Right ventricle myocardium superior (tissue), 1 donor: ENCODE measurements around the gene CHCHD6. TPM values are rescaled to one million over a fixed set of nuclear protein-coding genes. Genes with fewer than 3 reads are reported as not detected.

Source experiments
- ATAC-seq: fragments of 200-7000 bp; cut with Tn5 transposase; one replicate; pipeline ENCODE4 v1.9.1; 2020; ENCODE audit warnings: mild to moderate bottlenecking; ENCODE audit not compliant: poor library complexity
- DNase-seq: peaks from one replicate; pipeline ENCODE4 v3.0.0-alpha.2; 2020
- intact Hi-C: fragments of 100-400 bp; cut with DNase I; formaldehyde crosslinking; loops from one replicate; pipeline ENCODE4 v1.11.2; 2022
- long read RNA-seq: library from polyadenylated mRNA; unstranded; transcript quantifications from one replicate; pipeline ENCODE4 v2.0.0, GENCODE V29; 2021
- total RNA-seq: library from RNA; stranded (reverse); fragmentation: NEBNext Ultra II Directional; extraction: Animal tissue kit (Norgen Biotek cat#: 25700); gene quantifications from one replicate; pipeline ENCODE4 v1.2.1, GENCODE V29; 2021
- donor health status: DM: no; HTN: yes; CAD: no; lungs with severe emphysema.

Gene CHCHD6, protein sequence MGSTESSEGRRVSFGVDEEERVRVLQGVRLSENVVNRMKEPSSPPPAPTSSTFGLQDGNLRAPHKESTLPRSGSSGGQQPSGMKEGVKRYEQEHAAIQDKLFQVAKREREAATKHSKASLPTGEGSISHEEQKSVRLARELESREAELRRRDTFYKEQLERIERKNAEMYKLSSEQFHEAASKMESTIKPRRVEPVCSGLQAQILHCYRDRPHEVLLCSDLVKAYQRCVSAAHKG
- 8.3 TPM for total RNA-seq
- long read RNA-seq, transcript CHCHD6-201 (8 exons, 1,006 nt) = major isoform, 9 of 14 reads
- long read RNA-seq, partial matches to known transcripts = 0 of 14 reads
- long read RNA-seq, other reads (novel, unspliced or antisense) = 5 of 14 reads

DNA sequence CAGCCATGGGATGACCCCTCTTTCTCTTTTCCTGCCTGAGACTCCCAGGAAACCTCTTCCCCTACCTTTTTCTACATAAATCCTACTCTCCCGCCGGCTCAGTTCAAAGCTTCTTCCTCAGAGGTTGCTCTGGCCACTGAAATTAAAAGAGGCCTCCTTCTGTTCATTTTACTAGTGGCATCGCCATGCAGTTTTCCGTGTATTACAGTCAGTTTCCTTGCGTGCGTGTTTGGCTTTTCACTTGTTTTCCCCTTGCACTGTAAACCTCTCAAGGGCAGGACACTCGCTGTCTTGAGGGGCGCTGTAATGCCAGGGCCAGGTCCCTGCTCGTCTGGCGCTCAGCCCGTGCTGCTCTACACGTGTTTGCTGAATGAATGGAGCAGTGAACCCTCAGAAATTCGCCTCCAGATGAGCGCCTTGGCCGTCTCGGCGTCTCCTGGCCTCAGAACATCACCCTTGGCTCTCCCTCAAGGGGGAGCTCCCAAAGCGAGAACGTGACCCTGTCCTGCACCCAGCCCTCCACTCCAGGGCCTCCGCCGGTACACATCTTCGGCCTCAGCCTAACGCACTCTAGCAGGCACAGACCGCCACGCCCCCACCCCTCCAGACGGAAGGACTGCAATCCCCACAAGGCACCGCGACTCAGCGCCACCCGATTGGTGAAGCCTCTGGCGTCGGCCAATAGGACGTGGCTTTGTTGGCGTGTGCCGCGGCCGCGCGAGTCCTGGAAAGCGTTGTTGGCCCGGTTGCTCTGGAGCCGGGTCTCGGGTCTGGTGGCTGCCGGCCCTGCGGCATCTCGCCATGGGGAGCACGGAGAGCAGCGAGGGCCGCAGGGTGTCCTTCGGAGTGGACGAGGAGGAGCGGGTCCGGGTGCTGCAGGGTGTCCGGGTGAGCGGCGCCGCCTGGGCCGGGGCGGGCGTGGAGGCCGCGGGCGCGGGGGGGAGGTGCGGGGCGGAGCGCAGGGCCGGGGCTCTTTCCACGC, at the start of gene CHCHD6:
TSS of gene CHCHD6 (plus strand) at position 729 of the 982 bp plus-strand sequence. CDS start at position 802, 73 bp downstream.
- DNase-seq (peak; percentile 98), ATAC-seq (peak; percentile 100)
- intact Hi-C loops = no loop called here

DNA sequence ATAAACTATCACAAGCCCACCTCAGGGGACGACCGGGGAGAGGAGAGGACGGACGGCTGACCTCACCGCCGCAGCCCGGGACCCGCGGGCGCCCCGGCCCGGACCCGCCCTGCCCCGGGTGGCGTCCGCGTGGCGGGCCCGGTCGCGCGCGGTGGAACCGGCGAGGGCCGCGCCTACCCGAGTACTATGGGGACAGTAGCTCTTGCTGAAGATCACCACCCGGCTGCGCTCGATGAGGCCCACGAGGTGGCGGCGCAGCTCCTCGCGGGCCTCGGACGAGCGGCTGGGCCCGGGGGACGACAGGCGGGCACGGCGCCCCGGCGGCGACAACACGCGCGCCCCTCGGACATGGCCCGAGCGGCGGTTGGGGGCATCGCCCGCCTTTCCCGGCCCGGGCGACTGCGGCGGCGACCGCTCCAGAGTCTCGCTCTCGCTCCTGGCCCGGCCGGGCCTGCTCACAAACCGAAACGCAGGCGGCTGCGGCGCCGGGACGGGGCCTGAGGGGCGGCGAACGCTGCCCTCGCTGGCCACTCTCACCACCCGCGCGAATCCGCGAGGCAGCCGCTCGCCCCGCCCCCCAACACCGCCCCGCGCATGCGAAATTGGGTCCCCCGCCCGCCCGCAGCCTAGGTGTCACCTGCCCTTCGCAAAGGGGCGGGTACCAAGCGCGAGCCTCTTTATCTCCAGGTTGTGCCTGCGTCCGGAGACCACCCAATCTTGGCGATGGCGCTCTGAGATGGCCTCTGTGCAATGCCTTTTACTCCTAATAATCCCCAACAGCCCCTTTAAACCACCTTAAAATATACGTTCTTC, 49.3 kb upstream of the CHCHD6 start, which contains the start of gene TXNRD3:
TSS of gene TXNRD3 (minus strand) at position 554 of the 813 bp plus-strand sequence.
- peak; percentile 98 for ATAC-seq
- DNase-seq = peak; percentile 90
- intact Hi-C loops = no loop called here

DNA sequence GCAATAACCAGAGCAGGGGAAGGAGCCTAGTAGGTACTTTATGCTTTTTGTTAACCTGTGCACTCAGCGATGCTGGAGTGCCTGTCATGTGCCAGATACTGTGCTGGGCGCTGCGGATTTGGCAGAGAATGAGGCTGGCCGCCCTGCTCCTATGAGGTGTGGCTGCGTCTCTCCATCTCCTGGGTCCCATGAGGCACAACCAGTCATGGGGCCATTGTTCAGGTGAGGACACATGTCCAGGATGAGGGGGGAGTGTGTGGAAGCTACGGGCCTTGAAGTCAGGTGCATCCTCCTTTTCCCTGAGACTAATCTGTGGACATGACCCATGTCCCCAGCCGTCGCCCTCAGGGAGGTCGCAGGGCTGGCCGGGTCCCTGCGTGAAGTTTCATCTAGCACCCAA, 48.2 kb upstream of the CHCHD6 start:
- no peak for ATAC-seq
- no peak for DNase-seq
- intact Hi-C loops = no loop called here

DNA sequence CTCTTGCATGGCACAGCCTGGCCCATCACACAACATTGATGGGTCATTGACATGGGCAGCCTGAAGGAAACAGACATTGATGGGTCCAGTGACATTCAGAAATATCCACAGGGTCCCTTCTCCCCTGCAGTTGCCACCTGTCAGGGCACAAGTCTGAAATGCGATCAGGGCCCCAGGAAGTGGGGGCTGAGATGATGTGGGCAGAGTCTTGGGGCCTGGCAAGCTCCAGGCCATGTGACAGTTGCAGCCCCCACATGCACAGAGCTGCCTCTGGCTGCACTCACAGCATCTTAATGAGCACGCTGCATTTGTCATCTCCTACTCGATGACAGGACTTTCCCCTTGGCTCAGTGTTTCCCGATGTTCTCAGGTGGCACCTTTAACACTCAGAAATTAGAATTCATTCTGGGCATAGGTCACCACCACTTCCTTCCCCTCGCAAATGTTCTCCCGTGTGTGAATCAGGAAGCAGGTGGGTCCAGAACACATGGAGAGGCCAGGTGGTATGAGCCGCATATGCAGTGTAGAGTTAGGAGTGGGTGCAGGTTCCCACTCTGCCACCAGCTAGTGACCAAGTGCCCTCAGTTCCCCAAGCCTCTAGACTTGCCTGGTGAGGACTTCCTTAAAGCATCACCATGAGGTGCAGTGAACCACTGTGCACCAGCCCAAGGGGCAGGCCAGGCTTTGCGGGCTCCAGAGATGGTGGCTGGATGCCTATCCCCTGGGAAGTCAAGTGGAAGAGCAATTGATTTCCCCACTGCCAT, 47.5 kb upstream of the CHCHD6 start:
- no peak for DNase-seq
- ATAC-seq = no peak
- intact Hi-C loops = no loop called here

DNA sequence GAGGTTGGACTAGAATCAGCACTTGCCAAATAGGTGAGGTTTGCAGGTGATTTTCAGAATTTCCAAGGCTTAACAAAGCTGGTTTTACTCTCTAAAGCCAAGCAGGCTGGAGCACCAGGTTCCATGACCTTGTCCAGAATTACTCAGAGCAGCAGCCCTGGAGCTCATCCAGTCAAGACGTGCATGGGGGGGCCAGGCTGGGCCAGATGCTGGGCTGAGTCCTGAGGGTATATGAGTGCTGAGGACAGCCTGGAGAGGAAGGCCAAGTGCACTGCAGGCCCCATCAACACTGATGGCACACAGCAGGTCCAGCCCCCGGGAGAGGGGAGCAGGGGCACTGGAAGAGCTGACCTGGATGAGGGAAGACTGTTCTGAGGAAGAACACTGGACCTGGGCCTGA, 46.1 kb upstream of the CHCHD6 start:
- intact Hi-C loops = no loop called here
- DNase-seq = no peak
- ATAC-seq = no peak

DNA sequence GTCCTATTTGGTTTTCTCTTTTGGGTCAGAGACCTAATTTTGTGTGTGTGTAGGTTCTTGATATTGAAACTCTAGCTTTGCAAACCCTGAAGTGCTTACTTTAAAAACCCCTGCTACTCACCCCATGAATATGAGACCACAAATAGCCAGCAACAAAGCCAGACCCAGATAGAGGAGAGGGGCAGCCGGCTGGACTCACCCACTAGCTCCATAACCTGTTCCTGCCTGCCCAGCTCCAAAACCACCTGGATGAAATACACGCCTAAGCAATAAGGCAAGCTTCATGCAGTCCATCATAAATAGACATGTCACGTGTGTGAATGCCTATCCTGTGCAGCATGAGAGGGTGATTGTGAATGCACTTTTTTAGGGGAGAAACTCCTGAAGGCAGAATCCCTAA, 45.5 kb upstream of the CHCHD6 start:
- DNase-seq (no peak), ATAC-seq (no peak)
- intact Hi-C loops = no loop called here

DNA sequence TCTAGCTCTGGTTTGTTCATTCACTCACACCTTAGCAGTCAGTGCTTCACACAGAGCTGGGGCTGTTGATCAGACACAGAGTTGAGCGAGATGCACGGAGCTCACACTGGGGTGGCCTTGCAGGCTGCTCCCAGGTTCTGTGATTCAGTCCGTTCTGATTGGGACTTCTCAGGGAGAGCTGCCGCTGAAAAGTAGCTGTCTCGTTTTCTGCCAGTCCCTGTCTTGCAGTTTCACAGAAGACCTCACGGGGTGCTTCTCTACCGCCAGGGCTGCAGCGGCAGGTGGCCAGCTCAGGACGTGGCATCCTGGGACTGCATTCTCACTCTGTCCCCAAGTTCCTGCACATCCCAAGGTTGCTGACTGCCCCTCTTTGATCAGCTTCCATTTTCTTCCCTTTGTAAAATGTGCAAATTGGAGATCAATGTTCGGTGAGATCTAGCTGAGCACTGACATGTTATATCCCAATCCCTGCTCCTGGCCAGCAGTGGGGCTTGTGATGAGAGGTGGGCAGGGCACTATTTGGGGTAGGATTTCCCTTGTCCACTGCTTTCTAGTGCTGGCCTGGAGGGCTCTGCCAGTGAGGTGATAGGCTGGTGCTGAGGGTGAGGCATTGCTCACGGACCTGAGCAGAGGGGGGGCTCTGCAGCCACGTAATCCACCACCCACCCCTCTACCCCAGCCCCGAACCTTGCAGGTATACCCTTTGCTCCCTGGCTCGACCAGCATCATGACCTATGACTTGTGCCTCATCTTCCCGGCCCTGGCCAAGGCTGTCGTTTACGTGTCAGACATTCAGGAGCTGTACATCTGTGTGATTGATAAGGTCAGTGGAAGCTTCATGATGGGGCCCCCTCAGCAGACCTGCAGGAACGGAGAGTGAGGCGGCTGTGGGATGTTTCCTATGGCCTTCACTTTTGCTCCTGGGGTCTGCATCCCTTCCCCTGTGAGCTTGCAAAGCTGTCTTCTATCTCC, 43.8 kb upstream of the CHCHD6 start:
- DNase-seq (no peak), ATAC-seq (no peak)
- intact Hi-C loops = no loop called here

DNA sequence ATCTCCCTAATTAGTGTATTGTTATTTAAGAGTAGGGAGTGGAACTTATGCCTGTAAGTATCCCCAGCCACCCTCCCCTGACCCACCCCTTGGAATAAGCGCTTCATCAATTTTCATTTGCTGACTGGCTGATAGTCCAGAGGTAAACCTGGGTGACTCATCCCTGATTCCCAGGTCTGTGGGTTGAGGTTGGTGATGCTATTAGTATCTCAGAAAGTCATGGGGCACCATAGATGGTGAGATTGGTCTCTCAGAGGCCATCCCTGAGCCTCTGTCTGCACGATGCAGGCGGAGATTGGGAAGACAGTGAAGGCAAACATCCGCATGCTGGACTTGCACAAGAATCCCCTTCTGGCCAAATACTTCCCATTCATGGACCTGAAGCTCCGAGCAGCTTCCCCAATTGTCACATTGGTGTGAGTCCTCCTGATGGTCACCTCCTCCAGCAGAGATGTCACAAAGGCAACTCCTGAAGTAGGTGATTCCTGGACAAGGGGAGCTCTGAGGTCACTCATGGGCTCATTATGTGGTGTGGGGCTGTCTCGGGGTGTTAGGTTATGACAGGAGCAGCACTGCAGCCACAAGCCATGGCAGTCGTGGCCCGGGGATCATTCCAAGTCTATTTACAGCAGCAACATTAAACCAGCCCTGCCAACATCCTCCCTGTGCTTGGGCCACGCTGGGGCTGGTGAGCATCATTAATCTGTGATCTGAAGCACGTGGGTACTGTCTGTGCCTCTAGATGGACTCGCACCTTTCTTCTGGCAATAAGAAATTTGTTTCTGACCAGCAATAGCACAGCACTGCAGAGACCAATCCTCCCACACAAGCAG, 42.3 kb upstream of the CHCHD6 start:
- DNase-seq (no peak), ATAC-seq (peak; percentile 79)
- intact Hi-C loops = no loop called here

DNA sequence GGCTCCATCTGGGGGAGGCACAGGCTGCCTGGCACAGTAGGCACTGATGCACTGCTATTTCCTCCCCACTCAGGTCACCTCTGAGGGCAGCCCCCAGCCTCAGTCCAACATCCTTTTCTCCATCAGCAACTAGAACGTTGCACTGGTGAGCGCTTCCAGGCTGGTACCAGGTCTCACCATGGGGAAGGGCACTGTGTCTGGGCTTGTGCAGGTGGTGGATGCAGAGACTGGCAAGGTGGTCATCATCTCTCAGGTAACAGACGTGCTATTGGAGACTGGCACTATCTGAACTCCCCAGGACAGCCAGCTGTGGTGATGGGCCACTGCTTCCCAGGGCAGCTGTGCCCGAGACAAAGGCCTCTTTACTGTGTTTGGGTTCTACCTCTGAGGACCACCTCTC, 40.8 kb upstream of the CHCHD6 start:
- ATAC-seq = no peak
- intact Hi-C loops = no loop called here
- DNase-seq = no peak

DNA sequence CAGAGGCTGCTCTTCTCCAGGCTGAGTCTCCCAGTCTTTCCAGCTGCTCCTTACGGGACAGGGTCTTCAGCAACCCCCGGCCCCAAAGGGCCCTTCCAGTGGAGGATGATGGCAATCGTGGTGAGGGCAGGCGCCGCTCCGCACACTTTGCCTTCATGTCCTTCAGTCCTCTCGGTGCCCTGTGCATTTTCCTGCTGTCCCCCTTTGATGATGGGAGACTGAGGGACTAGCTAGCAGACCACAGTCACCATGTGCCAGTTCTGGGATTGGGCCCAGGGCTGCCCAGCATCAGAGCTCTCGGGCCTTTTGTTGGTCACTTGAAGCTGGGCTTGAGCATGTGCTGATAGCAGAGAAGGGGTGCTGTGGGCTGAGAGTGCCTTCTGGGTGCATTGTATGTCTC, 40.3 kb upstream of the CHCHD6 start:
- intact Hi-C loops = no loop called here
- no peak for ATAC-seq
- no peak for DNase-seq

DNA sequence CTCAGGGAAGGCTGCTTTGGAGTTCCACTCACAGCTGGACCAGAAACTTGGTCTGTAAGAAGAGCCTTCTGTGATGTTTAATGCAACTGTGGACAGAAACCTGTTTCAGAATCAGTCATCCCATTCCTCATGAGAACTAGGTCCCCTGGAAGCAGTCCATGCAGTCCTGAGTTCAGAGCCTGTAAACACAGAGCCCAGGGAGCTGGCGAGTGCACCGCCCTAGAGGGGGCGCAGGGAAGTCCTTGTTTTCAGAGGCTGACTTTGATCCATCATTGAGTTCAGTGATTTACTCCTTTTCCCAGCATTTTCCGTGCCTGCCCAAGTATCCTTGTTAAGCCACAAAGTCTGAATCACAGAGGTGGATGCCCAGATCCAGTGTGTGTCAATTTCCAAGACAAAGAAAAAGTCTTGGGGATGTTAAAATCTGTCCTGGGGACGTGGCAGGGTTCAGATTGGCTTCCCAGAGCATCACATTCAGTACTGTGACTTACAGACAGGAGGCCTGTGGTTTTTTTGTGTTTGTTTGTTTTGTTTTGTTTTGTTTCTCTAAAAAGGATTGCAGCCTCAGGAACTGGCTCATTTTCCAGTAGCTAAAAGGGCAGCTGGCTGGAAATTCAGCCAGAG, 39.3 kb upstream of the CHCHD6 start:
- ATAC-seq (no peak), DNase-seq (no peak)
- intact Hi-C loops = no loop called here

DNA sequence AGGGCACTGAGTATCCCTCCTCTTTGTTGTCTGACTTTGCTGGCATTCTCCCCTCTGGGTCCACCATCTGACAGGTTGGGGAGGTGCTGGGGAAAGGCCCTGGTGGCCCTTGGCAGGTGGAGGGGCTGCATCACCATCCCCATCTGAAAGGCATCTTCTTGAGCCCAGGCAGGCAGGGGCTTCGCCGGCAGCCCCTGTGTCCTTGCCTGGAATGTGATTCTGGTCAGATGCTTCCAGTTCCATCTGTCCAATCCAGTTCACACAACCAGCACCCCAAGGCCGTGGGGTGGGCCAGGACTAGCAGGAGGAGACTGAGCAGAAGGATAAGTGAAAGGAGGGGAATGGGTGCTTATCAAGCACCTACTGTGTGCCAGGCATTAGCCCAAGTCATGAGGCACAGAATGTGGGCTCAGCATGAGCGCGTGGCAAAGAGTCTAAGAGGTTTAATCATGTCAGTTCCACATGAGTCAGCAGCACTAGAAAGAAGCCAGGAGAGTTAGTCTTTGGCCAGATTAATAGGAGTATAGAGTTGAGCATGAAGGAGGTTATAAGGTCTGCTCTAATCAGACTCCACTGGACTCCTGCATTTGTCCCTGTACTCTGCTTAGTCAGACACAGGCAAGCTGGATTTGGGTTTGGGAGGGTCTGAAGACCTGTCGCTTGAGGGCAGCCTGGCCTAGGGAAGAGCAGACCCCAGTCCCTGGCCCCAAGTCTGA, 38.7 kb upstream of the CHCHD6 start:
- DNase-seq (no peak), ATAC-seq (no peak)
- intact Hi-C loops = no loop called here

DNA sequence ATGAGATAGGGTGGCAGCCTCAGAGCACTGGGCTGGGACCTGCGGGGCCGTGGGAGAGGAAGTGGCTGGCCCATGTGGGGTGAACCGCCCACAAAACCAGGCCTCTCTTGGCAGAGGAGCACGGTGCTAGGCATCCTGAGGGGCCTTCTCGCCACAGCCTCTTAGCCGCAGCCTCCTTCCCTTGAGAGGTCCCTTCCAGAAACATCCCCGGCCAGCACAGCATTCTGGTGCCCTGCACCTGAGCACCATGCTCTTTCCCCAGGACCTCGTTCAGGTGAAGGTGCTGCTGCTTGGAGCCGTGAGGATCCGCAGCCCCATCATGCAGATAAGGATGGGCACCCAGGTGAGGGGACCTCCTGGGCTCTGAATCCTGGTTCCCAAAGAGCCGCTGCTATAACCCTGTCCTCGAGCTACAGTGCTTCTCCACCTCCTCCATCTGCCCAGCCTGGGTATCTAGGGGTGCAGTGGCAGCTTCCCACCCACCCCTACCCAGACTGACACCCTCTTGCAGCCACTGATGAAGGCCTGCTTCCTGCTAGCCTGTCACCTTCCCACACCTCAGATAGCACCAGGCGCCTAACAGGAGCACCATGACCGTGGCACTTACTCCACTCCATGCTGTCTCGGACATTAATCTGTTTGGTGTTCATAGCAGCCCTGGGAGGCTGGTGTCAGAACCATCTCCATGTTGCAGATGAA, 37.9 kb upstream of the CHCHD6 start:
- ATAC-seq (no peak), DNase-seq (no peak)
- intact Hi-C loops = no loop called here

DNA sequence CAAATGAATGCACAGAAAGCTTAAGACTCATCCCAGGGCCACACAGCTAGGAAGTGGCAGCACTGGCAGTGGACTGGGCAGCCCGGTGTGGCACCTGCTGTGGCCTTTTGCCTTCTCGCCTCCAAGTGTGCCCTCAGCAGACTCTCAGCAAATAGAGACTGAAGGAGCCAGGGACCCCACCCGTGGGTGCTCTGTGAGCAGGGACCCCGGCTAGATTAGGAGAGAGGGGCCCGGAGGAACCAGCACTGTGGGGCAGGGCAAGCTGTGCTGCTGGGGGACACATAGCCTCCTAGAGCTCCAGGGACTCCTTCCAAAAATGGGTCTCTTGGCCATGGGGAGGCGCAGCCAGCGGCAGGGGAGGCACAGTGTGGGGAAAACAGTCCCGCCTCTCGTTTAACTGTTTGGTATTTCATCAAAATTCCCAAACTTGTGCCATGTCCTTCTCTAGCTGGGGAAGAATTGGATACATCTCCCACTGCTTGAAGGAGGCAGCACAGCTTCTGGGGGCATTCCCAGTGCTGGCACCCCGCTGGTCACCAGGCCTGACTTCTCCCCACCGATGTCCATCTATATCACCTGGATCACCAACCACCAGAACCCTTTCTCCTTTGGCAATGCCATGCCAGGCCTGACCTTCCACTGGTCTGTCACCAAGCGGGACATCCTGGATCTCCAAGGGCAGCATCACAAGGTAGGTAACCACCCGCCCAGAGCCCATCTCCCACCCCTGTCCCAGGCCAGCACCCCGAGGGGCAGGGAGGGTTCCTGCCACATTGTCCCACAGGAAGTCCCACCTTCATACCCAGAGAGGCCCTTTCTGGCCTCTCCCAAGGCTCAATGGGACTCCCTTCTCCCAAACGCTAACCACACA, 37.1 kb upstream of the CHCHD6 start:
- DNase-seq = no peak
- intact Hi-C loops = no loop called here
- ATAC-seq = no peak
